Transverse colon (tissue), 4 donors: ENCODE measurements around the gene IGFBP6.
A peak's percentile ranks its signal among the peaks of the same experiment; 100 is the strongest.

ENCODE experiments used
- CTCF ChIP-seq, 5 experiments: fragments of 200-600 bp in 3 of 5; fragments of 450-650 bp in 2 of 5; sonication (generic) in 3 of 5; IDR thresholded peaks; 1 replicate in 2 of 5; 2 replicates in 3 of 5; pipeline ENCODE4 v1.5.1; 2016 to 2017; ENCODE audit warnings: antibody characterized with exemption in 5 of 5, inconsistent platforms in 3 of 5, mild to moderate bottlenecking in 2 of 5, moderate library complexity in 1 of 5
- EP300 ChIP-seq: sonication (generic); formaldehyde crosslinking; IDR thresholded peaks from one replicate; pipeline ENCODE4 v1.6.1; 2017; ENCODE audit warnings: antibody characterized with exemption, low read depth
- POLR2A ChIP-seq: fragments of 450-650 bp; IDR thresholded peaks from one replicate; pipeline ENCODE4 v1.6.1; 2016; ENCODE audit warnings: antibody characterized with exemption, mild to moderate bottlenecking, moderate library complexity
- POLR2AphosphoS5 ChIP-seq, 3 donors: sonication (generic); formaldehyde crosslinking; IDR thresholded peaks; one replicate each; pipeline ENCODE4 v1.6.1; 2016; ENCODE audit warnings: antibody characterized with exemption in 3 of 3

- TF ChIP-seq CTCF (IDR thresholded peaks at IDR 0.05) (no peak), EP300 (no peak), POLR2A (no peak), POLR2AphosphoS5 (IDR thresholded peaks at IDR 0.05) (peak in 1 of 3 donors; percentile 53)
These were observed 1.3 kb upstream of the IGFBP6 start for GRCh38 chr12:53096089-53096741.
